Epithelial cell of proximal tubule (primary cell): Measurements from ENCODE around the gene GLMP. TPM values are rescaled to one million over a fixed set of nuclear protein-coding genes. Genes with fewer than 3 reads are reported as not detected.

Experiments used
- DNase-seq: peaks from one replicate; pipeline ENCODE4 v3.0.0-alpha.2; 2011; ENCODE audit warnings: low read depth
- H3K4me3 ChIP-seq: 2 replicates; pipeline ENCODE4 v1.5.1; 2011; ENCODE audit warnings: low read depth, mild to moderate bottlenecking, low read length
- CTCF ChIP-seq: conservative IDR thresholded peaks from 2 replicates; pipeline ENCODE4 v1.5.1; 2012; ENCODE audit warnings: low read depth, mild to moderate bottlenecking, low read length
- total RNA-seq: library from RNA; depleted of rRNA; stranded (reverse); fragments of >200 nt; gene quantifications from 2 replicates; pipeline ENCODE4 v1.2.3, GENCODE V29; 2015

Gene GLMP
- total RNA-seq, 1 donor from 2014 or later: 66.3 TPM

GRCh38 chr1:156281693-156282478 is 13.6 kb downstream of the GLMP start:
- DNase-seq: no peak
- peak overlapping the region; percentile 86 for H3K4me3 ChIP-seq
- TF ChIP-seq CTCF: no peak

- H3K4me3 ChIP-seq: peak overlapping the region; percentile 86
- no peak for DNase-seq
- TF ChIP-seq CTCF: no peak
Measured at GRCh38 chr1:156281281-156281680, 14.2 kb downstream of the GLMP start.

GRCh38 chr1:156279837-156280236 is 15.6 kb downstream of the GLMP start:
- no peak for DNase-seq
- TF ChIP-seq CTCF: no peak
- H3K4me3 ChIP-seq: no peak overlapping the region

GRCh38 chr1:156276966-156277381 is 18.5 kb downstream of the GLMP start:
- DNase-seq: no peak
- TF ChIP-seq CTCF: no peak
- H3K4me3 ChIP-seq: no peak overlapping the region

- TF ChIP-seq CTCF: no peak
- H3K4me3 ChIP-seq: no peak overlapping the region
- DNase-seq: no peak
Measured at GRCh38 chr1:156276532-156276931, 18.9 kb downstream of the GLMP start.

GRCh38 chr1:156270314-156270713 is 25.2 kb downstream of the GLMP start:
- TF ChIP-seq CTCF: no peak
- DNase-seq: no peak
- H3K4me3 ChIP-seq: no peak overlapping the region

- DNase-seq: no peak
- no peak for TF ChIP-seq CTCF
- no peak overlapping the region for H3K4me3 ChIP-seq
Measured at GRCh38 chr1:156268336-156268735, 27.1 kb downstream of the GLMP start.
